Amniotic stem cell (primary cell): ENCODE data around the gene ZNF446.
"Not testable (repeated sequence)": the region's sequence is repeated elsewhere in the genome, so short reads cannot be mapped to it uniquely, and the experiment has no call there.

Source experiments
- DNase-seq: peaks from one replicate; lab custom pipeline; 2025; lab: John Stamatoyannopoulos, UW

ZNF446 gene

GRCh38 chr19:58500242-58500641 lies 24.1 kb downstream of the ZNF446 start:
- DNase-seq, result no peak

- not testable (repeated sequence) for DNase-seq
These were observed 31.6 kb downstream of the ZNF446 start for GRCh38 chr19:58507602-58508223.

GRCh38 chr19:58509731-58510083 lies 33.6 kb downstream of the ZNF446 start:
- DNase-seq, result no peak

DNA sequence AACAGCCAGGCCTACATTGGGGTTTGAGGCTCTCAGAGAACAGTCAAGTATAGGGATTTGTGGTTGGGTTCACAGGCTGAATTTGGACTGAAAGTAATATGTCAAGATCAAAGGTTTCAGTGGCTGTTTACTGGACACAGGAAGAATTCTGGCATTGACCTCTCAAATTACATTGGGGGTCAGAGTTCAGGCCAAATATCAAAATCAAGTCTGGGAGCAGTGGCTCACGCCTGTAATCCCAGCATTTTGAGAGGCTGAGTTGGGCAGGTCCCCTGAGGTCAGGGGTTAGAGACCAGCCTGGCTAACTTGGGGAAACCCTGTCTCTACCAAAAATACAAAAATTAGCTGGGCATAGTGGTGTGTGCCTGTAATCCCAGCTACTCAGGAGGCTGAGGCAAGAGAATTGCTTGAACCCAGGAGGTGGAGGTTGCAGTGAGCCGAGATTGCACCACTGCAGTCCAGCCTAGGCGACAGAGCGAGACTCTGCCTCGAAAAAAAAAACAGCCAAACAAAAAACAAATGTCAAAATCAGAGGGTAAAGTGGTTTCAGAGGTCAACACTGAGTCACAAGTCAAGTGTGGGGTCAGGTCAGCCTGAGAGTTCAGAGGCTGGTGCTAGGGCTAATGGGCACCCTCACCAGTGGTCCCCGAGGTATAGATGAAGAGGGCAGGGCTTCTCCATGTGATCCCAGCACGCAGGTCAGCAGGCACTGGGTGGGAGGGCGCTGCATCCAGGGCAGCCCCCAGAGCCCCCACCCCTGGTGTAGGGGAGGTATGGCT lies 34.1 kb downstream of the ZNF446 start:
- DNase-seq, result no peak

DNA sequence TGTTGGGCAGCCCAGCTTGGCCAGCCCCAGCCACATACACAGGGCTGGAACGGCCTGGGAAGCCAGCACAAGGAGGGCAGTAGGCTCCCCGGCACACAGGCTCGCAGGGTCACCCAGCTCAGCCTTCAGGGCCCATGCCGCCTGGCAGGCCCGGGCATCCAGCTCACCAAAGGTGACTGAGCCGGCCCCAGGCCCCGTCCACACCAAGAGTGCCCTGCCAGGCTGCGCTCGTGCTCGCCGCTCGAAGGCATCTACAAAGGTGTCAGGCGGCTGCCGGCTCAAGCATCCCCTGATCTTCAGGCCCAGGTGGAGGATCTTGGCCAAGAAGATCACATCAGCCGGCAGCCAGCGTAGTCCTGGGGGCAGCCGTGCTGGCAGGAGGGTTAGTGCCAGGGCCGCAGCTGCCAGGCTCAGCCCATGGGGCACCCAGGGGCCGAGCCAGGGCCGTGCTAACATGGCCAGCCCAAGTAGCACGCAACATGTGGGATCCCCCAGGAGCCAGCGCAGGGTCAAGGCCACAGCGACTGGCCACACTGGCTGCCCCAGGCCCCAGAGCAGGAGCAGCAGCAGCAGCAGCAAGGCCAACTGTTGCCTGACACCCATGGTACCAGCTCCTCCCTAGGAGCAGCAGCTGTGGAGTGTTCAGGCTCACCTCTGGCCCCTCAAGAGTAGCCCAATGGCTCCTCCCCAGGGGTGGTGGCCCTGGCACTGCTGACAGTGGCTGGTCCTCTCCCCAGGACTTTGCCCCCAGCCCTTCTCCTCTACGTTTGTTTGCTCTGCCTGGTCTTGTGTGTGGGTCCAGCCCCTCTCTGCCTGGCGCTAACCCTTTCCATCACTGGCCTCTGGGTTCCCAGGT lies 35.4 kb downstream of the ZNF446 start, which contains the start of gene SLC27A5:
SLC27A5 (minus strand) TSS at position 640 of the 856 bp plus-strand sequence; CDS start at position 603, 37 bp downstream.
- DNase-seq, result no peak

GRCh38 chr19:58513213-58513693 lies 37.1 kb downstream of the ZNF446 start:
- DNase-seq, result no peak

DNA sequence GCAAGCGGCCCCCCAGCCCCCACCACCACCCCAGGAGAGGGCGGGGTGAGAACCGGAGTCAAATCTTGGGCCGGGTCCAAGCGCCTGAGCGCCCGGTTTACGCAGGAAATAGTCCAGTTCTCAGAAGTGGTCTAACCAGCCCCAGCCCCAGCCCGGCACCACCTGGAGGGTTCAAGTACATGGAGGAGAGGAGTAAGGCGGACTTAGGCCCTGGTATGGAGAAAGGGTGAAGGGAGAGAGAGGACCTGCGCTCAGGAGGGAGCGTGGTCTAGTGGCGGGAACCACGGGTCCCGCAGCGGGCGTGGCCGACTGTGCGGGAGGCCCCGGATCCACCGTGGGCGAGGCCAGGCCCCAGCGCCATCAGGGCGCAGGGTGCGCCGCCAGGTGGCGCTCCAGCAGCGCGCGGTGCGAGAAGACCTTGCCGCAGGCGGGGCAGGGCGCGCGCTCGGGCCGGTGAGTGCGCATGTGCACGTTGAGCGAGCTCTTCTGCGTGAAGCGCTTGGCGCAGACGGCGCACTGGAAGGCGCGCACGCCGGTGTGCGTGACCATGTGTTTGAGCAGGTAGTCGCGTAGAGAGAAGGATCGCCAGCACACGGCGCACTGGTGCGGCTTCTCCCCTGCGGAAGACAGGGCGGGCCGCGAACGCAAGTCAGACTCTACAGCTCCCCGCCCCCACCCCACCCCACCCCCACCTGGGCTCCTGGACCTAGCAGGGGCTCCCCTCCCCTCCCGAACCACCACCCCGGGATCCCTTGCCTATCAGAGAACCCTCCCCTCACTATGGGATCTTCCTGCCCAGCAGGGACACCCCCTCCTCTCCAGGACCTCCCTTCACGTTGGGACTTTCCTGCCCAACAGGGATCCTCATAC lies 37.8 kb downstream of the ZNF446 start:
- peak; percentile 1 for DNase-seq

- DNase-seq, result no peak
These were observed 38.4 kb downstream of the ZNF446 start for GRCh38 chr19:58514564-58515022.

DNA sequence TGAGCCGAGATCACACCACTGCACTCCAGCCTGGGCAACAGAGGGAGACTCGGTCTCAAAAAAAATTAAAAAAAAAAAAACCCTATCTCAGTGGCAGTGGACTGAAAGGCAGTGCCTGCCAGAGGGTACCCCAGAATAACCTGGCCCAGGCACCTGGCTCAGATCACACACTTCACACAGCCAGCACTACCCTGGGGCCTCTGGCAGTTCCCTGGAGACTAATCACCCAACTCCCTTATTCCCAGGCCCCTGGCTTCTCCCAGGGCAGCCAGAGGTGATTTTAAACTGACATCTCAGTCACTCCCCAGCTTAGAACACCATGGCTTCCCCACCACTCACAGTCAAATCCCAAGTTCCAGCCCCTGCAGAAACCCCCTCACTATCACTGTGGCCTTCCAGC lies 39.1 kb downstream of the ZNF446 start:
- DNase-seq, result no peak

DNA sequence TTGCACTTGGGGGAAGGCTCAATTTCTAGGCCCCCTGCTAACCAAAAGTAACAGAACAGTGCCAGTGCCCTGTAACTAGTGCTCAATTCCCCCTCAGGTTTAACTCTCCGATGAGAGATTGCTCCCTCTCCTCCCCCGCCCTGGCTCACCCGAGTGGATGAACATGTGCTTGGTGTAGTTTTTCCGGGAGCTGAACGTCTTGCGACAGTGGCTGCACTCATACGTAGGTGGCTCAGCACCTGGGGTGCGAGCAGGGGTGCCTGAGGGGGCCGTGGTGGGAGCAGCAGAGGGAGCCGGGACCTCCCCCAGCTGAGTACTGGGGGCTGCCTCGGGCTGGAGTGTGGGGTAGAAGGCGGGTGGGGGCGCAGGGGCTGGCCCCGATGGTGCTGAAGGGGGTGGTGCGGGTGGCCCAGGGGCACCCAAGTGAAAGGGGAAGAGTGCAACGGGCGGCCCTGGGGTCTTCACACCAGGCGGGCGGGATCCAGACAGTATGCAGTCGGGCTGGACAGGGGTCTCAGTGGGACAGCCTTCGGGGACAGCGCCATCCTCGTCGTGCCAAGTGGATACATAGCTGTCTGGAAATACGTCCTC lies 40.2 kb downstream of the ZNF446 start:
- DNase-seq, result no peak

- no peak for DNase-seq
These were observed 41.0 kb downstream of the ZNF446 start for GRCh38 chr19:58516964-58517833.

- no peak for DNase-seq
These were observed 42.3 kb downstream of the ZNF446 start for GRCh38 chr19:58518256-58519086.

DNA sequence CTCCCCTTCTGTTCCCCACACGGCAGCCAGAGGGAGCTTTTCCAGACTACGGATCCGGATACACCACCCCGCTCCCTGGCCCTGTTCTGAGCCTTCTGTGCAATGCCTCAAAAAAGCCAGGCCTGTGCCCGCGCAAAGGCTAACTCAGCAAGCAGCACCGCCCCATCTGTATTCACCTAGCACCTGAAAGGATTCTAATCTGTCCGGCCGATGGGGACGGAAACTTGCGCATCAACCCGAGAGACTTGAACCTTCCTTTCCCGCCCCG lies 42.9 kb downstream of the ZNF446 start:
- peak; percentile 66 for DNase-seq

DNA sequence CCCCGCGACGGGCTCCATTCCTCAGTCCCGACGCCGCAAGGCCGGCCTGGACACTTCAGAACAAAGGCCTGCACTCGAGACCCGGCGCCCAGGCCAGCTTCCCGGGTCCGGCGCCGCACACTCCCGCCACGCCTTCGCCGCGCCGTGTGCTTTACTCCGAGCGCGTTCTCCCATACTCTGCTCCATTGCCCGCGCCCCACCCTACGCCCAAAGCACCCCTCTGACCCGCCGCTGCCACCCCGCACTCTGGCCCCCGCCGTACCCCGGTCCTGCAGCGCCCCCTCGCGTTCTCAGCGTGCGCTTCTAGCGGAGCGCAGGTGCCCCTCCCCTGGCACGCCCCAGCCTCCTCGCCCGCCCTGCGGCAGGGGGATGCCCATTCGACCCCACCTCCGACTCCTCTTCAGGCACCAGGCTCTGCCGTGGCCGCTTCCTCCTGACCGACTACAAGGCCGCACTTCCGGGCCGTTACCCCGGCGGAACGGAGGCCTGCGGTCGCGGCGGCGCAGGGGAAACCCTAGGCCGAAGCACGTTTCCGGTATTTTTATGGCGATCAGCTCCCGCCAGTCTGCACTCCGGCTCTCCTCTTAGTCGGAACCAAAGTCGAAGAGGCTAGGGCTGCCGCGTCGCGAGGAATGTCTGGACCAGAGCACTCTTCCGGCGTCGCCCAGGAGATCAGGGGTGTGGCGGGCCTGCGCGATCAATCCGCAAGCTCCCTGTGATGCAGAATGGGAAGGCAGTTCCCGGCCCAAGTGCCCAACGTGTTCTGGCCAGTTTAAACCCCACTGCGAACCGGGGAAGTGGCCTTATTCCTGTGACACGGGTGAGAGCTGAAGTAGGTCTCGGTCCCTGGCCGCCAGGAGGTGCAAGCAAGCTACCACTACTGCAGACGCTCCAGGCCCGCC lies 43.5 kb downstream of the ZNF446 start, which contains the start of gene ZBTB45:
ZBTB45 (minus strand) TSS at position 456 of the 902 bp plus-strand sequence. CDS start 2,137 bp downstream, outside the sequence.
- peak; percentile 92 for DNase-seq

DNA sequence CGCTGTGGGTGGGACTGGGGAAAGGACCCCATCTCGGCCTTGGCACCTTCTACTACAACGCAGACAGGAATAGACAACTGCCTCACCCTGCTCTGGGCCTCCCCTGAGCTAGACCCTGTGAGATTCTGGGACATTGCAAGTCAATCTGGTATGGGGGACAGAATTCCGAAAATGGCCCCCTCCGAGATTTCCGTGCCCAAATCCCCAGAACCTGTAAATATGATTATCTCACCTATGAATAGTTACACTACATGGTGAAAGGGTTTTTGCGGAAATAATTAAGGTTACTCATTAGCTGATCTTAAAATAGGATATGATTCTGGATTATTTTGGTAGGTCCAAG lies 44.1 kb downstream of the ZNF446 start:
- no peak for DNase-seq

DNA sequence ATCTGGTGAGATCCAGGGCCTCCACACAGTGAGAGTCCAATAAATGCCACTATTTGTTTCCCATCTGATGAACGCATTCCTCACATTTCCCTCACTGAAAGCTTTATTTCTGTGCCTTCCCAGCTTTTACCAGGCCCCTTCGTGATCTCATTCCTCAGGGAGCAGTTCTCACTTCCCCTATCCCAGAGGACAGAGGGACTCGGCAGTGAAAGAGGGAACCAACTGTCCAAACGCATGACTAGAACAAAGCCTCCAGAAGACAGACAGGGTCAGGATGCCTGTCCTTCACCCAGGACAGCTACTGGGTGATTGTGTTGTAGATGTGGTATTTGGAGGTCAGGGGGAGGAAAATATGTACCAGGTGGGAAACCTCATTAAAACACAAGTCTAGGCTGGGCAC lies 45.5 kb downstream of the ZNF446 start:
- no peak for DNase-seq

GRCh38 chr19:58522709-58523108 lies 46.6 kb downstream of the ZNF446 start:
- DNase-seq, result no peak

GRCh38 chr19:58529405-58529804 lies 53.3 kb downstream of the ZNF446 start:
- DNase-seq, result no peak
